Heart right ventricle (tissue), 16 donors: ENCODE data around the gene TSPAN7. TPM values are rescaled to one million over a fixed set of nuclear protein-coding genes. Genes with fewer than 3 reads are reported as not detected.

Experiments used
- ATAC-seq, 8 donors: fragments of 200-7000 bp; cut with Tn5 transposase; one replicate each; pipeline ENCODE4 v1.9.1; 2020; ENCODE audit warnings: mild to moderate bottlenecking in 8 of 8, moderate library complexity in 8 of 8, moderate number of reproducible peaks in 1 of 8
- DNase-seq, 2 donors: peaks; one replicate each; pipeline ENCODE4 v3.0.0-alpha.2; 2020
- H3K27ac ChIP-seq, 10 donors: fragments of 200-600 bp; sonication (generic) in 2 of 10; one replicate each; pipeline versions ENCODE4 v1.5.0 to v1.8.0; 2020 to 2022; ENCODE audit warnings: mild to moderate bottlenecking in 3 of 10
- H3K27me3 ChIP-seq, 7 donors: fragments of 200-600 bp; one replicate each; pipeline ENCODE4 v1.8.0; 2021 to 2022; ENCODE audit warnings: mild to moderate bottlenecking in 2 of 7
- H3K36me3 ChIP-seq, 9 donors: fragments of 200-600 bp; sonication (generic) in 1 of 9; one replicate each; pipeline versions ENCODE4 v1.5.0 to v1.8.0; 2020 to 2022; ENCODE audit warnings: mild to moderate bottlenecking in 2 of 9
- H3K4me1 ChIP-seq, 9 donors: fragments of 200-600 bp; sonication (generic) in 1 of 9; one replicate each; pipeline versions ENCODE4 v1.5.0 to v1.8.0; 2020 to 2022; ENCODE audit warnings: mild to moderate bottlenecking in 4 of 9
- H3K4me3 ChIP-seq, 10 donors: fragments of 200-600 bp; sonication (generic) in 2 of 10; one replicate each; pipeline versions ENCODE4 v1.5.0 to v1.8.0; 2020 to 2022; ENCODE audit warnings: mild to moderate bottlenecking in 7 of 10, moderate library complexity in 2 of 10
- H3K9me3 ChIP-seq, 11 donors: fragments of 200-600 bp in 10 of 11; sonication (generic) in 2 of 11; one replicate each; pipeline versions ENCODE4 v1.5.0 to v1.8.0; 2013 to 2022; ENCODE audit warnings: mild to moderate bottlenecking in 2 of 11, control low read depth in 1 of 11, moderate library complexity in 1 of 11
- WGBS, 2 donors: extraction: QIAGEN DNeasy Blood & Tissue Kit; methylation state at CpG; one replicate each; pipeline ENCODE4 v1.1.7; 2013; ENCODE audit warnings: inconsistent platforms in 1 of 2; 5-methylcytosine and 5-hydroxymethylcytosine counted together
- intact Hi-C, 10 donors: fragments of 100-400 bp; cut with DNase I; formaldehyde crosslinking; loops; one replicate each; pipeline versions ENCODE4 v1.11.1 to v1.14.2; 2022
- polyA plus RNA-seq, 2 donors: library from polyadenylated mRNA; stranded (reverse); fragments of 200-250 nt; gene quantifications; one replicate each; pipeline ENCODE4 v1.2.3, GENCODE V29; 2013
- total RNA-seq, 10 donors: library from RNA; stranded (reverse); fragmentation: NEBNext Ultra II Directional in 3 of 10; extraction: Animal tissue kit (Norgen Biotek cat#: 25700) in 3 of 10; gene quantifications; one replicate each; pipeline versions ENCODE4 v1.2.1 to v1.2.4, GENCODE V29; 2021 to 2023
- TF ChIP-seq, protein P1 (sequence below), 9 donors: fragments of 200-600 bp; sonication (generic) in 2 of 9; IDR thresholded peaks; one replicate each; pipeline versions ENCODE4 v1.5.0 to v1.8.0; 2021 to 2022; ENCODE audit warnings: antibody characterized with exemption in 9 of 9, mild to moderate bottlenecking in 5 of 9, moderate library complexity in 1 of 9
- donor health status: Arrhythmogenic right ventricular cardiomyopathy.
- donor health status: ischemic (EF 13 %, LVEDD 7.1; RV severe dilation, severe dysfunction).
- donor health status: healthy with polysubstance abuse.
- donor health status: DM: no; HTN: yes; CAD: no.
- donor health status: DM: no; HTN: no; CAD: no.
- donor health status: ischemic (EF 25% LVEDD 6.9; RV normal size, moderate dysfunction).
- donor health status: ischemic (EF 25% LVEDD 5.7; RV mildly dilated, moderate dysfunction).
- donor health status: healthy.
- donor health status: DM: yes; HTN: yes; CAD: no.
- donor health status: Ischemic cardiomyopathy.
- donor health status: ischemic (EF 35%, LVEDD 5.7; RV mildly dilated, moderate dysfunction).
- donor health status: nonischemic (EF 11% LVEDD 7.7; RV severe dilation, severe dysfunction).
- donor health status: DM: yes; HTN: yes; CAD: no.
- donor health status: PGD.
- donor health status: ischemic (EF 29% LVEDD 5.4; RV normal size, mild dysfunction).
- donor health status: nonischemic (EF 23%, LVEDD 6.1; RV moderate dilation, normal function).

TSPAN7 gene
- total and polyA plus RNA-seq, 12 donors = 11.1 to 49.3 (median 21.0) TPM

GRCh38 chrX:38515291-38515690 is 46.1 kb upstream of the TSPAN7 start:
- no peak overlapping the region for H3K4me3 ChIP-seq
- no peaks in the 10 kb centered on the region for H3K36me3 ChIP-seq
- ATAC-seq (no peak), DNase-seq (no peak)
- 88 to 93% methylated on average over 1 of the region's 1 CpG for WGBS, 2 donors
- H3K27me3 ChIP-seq = peaks cover 0 to 34% (median 0%) of the 10 kb centered on the region in 7 donors
- H3K27ac ChIP-seq = no peak overlapping the region
- TF ChIP-seq, protein P1, sequence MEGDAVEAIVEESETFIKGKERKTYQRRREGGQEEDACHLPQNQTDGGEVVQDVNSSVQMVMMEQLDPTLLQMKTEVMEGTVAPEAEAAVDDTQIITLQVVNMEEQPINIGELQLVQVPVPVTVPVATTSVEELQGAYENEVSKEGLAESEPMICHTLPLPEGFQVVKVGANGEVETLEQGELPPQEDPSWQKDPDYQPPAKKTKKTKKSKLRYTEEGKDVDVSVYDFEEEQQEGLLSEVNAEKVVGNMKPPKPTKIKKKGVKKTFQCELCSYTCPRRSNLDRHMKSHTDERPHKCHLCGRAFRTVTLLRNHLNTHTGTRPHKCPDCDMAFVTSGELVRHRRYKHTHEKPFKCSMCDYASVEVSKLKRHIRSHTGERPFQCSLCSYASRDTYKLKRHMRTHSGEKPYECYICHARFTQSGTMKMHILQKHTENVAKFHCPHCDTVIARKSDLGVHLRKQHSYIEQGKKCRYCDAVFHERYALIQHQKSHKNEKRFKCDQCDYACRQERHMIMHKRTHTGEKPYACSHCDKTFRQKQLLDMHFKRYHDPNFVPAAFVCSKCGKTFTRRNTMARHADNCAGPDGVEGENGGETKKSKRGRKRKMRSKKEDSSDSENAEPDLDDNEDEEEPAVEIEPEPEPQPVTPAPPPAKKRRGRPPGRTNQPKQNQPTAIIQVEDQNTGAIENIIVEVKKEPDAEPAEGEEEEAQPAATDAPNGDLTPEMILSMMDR (IDR thresholded peaks at IDR 0.05) = no peak
- H3K9me3 ChIP-seq = no peaks in the 10 kb centered on the region
- intact Hi-C loops = no loop called here
- no peaks in the 10 kb centered on the region for H3K4me1 ChIP-seq

DNA sequence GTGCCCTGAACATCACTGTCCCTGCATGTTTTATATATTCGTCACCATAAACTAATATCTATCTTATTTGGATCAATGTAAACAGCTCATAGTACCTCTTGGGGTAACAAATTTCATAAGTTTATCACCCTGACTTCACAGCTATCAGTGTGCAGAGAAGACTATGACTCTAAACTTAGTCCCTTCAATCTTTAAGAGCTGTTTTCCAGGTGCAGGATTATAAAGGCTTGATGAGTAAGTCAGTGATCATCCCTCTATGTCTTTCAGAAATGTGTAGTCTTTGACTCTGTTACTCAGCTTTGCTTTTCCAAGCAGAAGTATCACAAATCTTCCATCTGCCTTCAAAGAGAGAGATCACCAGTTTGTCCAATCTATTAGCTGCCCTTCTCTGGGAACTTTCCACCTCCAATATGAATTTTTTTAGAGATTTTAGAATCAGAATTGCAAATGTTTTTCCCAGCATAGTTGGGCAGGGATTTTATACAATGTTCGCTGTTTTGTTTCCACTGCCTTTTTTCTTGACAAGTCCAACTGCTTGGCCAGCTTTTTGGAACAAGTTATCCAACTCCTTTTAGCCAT is 45.1 kb upstream of the TSPAN7 start:
- DNase-seq (no peak), ATAC-seq (no peak)
- H3K36me3 ChIP-seq = no peaks in the 10 kb centered on the region
- TF ChIP-seq, protein P1 (IDR thresholded peaks at IDR 0.05) = no peak
- H3K27me3 ChIP-seq = peaks cover 0 to 36% (median 0%) of the 10 kb centered on the region in 7 donors
- 92 to 98% methylated on average over 2 of the region's 2 CpGs for WGBS, 2 donors
- H3K4me1 ChIP-seq = no peaks in the 10 kb centered on the region
- no peaks in the 10 kb centered on the region for H3K9me3 ChIP-seq
- intact Hi-C loops = no loop called here
- no peak overlapping the region for H3K27ac ChIP-seq
- H3K4me3 ChIP-seq = no peak overlapping the region

GRCh38 chrX:38519651-38520050 is 41.7 kb upstream of the TSPAN7 start:
- intact Hi-C loops = no loop called here
- 87 to 90% methylated on average over 6 of the region's 6 CpGs for WGBS, 2 donors
- ATAC-seq (no peak), DNase-seq (no peak)
- Histone ChIP-seq H3K4me3 (no peak overlapping the region), H3K36me3 (no peaks in the 10 kb centered on the region), H3K27ac (no peak overlapping the region), H3K9me3 (no peaks in the 10 kb centered on the region), H3K4me1 (no peaks in the 10 kb centered on the region), H3K27me3 (peaks cover 0 to 18% (median 0%) of the 10 kb centered on the region in 7 donors)
- TF ChIP-seq, protein P1 (IDR thresholded peaks at IDR 0.05) = no peak

DNA sequence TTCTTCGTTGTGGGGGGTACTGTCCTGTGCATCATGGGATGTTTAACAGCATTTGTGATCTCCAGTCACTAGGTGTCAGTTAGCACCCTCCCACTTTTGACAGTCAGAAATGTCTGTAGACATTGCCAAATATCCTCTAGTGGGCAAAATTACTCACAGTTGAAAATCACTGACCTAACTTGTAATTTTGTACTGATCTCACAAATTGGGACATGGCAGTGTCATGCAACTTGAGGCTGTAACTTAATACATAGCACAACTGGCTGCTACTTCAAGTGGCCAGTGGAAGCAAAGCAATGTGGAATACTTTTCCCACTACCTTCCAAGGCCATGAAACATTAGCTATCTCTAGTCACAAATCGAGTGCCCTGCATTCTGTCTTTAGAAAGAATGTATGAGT is 23.2 kb upstream of the TSPAN7 start:
- Histone ChIP-seq H3K9me3 (no peaks in the 10 kb centered on the region), H3K36me3 (no peaks in the 10 kb centered on the region), H3K27me3 (peaks cover 0 to 7% (median 0%) of the 10 kb centered on the region in 7 donors), H3K27ac (no peak overlapping the region), H3K4me3 (no peak overlapping the region), H3K4me1 (no peaks in the 10 kb centered on the region)
- DNase-seq = no peak
- no peak for ATAC-seq
- 62% methylated on average over 2 of the region's 2 CpGs for WGBS, 2 donors
- intact Hi-C loops = no loop called here
- TF ChIP-seq, protein P1 (IDR thresholded peaks at IDR 0.05) = no peak
